Astrocyte (in vitro differentiated cells and primary cell): ENCODE results near the gene KANSL1L.

Source experiments
- CTCF ChIP-seq: IDR thresholded peaks from 2 replicates; pipeline ENCODE4 v1.5.1; 2011; ENCODE audit warnings: low read depth, mild to moderate bottlenecking, inconsistent platforms, low read length, moderate library complexity; ENCODE audit not compliant: insufficient read depth
- EZH2 ChIP-seq: IDR thresholded peaks from 2 replicates; pipeline ENCODE4 v1.6.1; 2012; ENCODE audit warnings: mild to moderate bottlenecking, low read length, inconsistent platforms; ENCODE audit not compliant: insufficient read depth

GRCh38 chr2:210195101-210195852 is 24.1 kb upstream of the KANSL1L start:
- no peak for TF ChIP-seq EZH2
- TF ChIP-seq CTCF = peak; percentile 56
